Dermis microvascular lymphatic vessel endothelial cell (primary cell): ENCODE results near the gene TCEANC2. TPM values are rescaled to one million over a fixed set of nuclear protein-coding genes. Genes with fewer than 3 reads are reported as not detected.
A peak's percentile ranks its signal among the peaks of the same experiment; 100 is the strongest.
"Not testable (repeated sequence)": the region's sequence is repeated elsewhere in the genome, so short reads cannot be mapped to it uniquely, and the experiment has no call there.

ENCODE experiments used
- DNase-seq, 2 donors: peaks; one replicate each; pipeline versions ENCODE4 v3.0.0 to v3.0.0-alpha.2; 2010; ENCODE audit warnings: low read depth in 2 of 2
- total RNA-seq: library from RNA; depleted of rRNA; stranded (reverse); fragments of >200 nt; gene quantifications from 2 replicates; pipeline ENCODE4 v1.2.1, GENCODE V29; 2014

Gene TCEANC2
- total RNA-seq, 1 donor from 2014 or later = 2.1 TPM

DNA sequence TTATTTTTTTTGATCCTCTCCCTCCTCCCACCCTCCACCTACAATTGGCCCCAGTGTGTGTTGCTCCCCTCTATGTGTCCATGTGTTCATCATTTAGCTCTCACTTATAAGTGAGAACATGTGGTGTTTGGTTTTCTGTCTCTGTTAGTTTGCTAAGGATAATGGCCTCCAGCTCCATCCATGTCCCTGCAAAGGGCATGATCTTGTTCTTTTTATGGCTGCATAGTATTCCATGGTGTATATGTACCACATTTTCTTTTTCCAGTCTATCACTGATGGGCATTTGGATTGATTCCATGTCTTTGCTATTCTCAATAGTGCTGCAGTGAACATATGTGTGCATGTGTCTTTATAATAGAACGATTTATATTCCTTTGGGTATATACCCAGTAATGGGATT is 28.6 kb upstream of the TCEANC2 start:
- not testable (repeated sequence) for DNase-seq

DNA sequence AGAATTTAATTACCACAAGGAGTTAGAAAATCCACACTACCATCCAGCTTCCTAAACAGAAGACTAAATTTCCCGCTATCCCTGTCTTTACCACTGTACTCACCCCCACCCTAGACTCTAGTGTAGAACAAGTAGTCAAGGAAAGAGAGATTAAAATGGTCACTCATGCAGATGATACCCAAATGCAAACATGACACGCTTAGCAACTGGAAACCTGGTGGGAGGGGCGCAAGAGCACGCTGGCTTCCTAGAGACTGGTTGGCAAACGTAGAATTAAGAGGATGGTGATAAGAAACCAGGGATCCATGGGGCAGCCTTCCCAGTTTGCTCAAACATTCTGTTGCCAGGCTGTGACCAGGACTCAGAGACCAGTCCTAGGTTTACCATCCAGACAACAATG is 25.6 kb upstream of the TCEANC2 start:
- no peak for DNase-seq

DNA sequence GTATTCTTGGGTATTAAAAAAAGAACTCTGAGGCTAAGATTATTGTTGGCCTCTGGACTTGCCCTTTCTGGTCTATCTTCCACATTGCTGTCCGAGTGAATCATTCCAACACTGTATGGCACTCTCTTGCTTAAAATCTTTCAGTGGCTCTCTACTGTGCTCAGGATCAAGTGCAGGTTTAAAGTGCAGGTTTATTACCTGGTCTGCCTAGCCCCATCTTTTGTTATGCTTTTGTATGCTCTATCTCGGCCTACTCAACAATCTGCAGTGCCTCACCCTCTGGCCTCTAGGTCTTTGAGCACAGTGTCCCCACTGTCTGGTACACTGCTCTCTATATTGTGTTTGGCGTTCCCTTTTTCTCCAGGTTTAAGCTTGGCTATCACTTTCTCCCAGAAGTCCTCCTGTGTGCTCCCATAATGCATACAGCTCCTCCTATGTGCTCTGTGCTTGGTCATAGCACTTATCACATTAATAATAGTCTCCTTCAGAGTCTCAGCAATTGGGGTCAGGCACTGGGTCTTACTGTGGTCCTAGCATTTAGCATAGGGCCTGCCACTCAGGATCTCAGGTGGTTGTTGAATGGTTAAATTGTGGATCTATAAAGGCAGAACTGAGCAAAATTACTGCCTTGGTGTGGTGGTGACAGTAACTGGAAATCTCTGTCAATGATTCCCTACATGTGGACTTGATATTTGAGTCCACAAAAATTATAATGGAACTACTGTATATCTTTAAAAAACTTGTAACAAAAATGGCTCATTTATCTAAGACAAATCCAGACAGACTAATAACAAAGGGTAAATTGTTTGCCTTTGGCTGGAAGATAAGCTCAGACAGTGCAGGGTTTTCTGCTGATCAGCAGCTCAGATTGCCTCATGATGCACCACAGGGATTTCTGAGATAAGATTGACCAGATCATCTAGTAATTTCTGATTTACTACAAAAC is 24.8 kb upstream of the TCEANC2 start:
- DNase-seq = no peak

DNA sequence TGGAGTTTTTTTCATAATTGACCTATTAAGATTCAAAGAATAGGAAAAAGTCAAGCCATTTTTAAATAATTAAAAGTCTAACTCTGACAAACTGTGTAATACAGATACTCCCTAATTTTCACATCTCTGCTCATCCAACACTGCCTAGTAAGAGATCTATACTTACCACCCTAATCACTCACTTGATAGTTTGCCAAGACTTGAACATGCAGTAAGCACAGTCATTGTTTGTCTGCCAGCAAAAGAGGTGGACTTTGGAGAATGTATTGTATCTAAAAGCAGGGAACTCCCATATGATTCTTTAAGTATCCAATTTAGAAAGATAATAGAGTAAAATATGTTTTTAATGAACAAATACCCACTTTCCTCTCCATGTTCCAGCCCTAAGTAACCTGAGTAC is 15.9 kb upstream of the TCEANC2 start:
- peak in 1 of 2 donors; percentile 31 for DNase-seq

DNA sequence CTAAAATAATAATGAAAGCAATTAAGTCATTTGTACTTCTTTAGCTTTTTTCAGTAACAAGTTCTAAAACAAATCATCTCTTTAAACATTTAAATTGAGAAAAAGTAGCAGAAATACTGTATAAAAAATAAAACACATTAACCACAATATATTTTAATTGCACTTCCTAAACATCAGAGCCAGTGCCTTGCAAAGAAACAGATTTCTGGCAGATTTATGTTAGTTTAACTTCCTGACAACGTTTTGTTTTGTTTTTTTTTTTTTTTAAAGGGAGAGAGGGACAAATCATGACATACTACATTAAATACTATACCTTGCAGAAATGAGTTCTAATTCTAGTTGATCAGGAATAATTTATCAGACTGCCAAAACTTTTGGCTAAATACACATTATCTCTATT is 11.6 kb upstream of the TCEANC2 start:
- DNase-seq = no peak

DNA sequence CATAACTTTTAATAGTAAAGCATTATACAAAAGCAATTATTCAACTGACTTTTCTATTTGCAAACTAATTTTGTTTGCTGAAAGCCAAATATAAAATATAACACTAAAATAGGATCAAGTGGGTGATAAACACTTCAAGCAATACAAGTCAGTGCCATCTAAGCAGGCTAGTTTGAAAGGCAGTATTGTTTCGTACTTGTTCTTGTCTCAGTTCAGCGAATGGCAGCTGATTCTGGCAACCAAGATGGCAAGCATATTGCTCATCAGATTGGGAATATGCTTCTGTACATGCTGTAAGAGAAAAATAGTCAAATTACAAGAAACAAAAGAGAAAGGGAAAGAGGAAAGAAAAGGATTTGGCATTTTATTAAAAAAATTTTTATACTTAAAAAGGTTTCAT is 7.9 kb upstream of the TCEANC2 start:
- no peak for DNase-seq

DNA sequence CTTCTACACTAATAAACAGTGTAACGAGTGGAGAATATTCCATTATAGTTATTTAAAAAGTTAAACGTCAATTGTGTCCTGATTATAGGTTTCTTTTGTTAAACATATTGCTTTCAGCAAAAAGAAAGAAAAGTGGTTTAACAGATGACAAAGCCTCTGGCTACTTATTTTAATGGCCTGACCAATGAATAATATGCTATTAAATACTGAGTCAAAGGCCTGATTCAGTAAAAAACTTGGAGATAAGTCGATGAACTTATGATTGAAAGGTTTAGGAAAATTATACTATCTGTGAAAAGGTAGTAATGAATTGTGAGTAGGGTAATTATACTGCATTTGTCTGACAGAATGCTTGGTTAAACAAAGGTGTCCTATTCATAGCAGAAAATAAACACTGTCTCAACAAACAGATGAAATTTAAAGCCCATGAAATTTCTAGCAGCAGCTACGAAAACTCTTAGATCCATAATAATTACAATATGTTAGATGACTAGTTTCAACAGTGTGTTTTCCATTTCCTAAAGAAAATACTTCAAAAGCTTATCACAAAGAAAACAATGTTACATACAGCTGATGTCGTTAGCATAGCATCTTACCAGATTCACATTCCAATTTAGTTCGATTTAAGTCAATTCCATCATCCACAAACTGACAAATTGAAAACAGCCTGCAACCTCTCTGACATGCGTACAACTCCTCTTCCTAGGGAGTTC is 6.6 kb upstream of the TCEANC2 start:
- DNase-seq = peak in 1 of 2 donors; percentile 6

DNA sequence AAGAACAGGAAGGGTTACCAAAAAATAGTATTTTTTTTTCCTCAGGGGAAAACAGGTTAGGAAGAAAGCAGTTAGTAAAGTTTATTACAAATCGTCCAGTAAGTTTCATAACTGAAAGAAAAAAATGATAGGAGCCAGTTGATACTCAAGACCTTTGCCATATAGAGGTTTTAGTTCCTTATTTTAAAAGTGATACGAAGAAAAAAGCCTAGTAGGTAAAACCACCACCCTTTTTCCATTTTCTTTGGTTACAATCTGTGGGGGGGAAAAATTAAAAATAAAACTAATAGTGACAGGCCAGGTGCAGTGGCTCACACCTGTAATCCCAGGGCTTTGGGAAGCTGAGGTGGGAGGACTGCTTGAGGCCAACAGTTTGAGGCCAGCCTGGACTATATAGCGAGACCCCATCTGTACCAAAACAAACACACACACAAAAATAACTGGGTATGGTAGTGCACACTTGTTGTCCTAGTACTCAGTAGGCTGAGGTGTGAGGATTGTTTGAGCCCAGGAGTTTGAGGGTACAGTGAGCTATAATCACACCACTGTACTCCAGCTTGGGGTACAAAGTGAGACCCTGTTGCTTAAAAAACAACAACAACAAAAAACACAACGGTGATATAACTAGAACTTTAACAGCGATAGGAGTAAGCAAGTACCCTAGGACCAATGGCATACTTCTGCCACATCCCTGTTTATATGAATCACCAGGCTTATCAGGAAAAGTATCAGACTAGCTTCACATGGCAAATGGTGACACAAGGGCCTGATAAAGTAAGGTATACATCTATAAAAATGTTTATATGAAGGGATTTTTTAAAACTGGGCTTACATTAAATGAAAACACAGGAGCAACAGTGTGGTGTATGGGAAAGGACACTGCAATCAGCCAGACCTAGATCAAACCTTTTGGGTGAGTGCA is 5.8 kb upstream of the TCEANC2 start:
- peak in 1 of 2 donors; percentile 22 for DNase-seq

DNA sequence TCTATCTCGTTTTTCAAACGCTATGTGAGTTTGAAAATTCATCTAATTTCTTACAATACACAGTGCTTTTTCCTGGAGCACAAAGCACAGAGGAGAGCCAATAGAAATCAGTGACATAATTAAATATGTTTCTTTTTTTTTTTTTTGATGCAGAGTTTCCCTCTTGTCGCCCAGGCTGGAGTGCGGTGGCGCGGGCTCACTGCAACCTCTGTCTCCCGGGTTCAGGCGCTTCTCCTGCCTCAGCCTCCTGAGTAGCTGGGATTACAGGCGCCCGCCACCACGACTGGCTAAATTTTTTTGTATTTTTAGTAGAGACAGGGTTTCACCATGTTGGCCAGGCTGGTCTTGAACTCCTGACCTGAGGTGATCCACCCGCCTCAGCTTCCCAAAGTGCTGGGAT is 3.0 kb upstream of the TCEANC2 start:
- DNase-seq = not testable (repeated sequence)

DNA sequence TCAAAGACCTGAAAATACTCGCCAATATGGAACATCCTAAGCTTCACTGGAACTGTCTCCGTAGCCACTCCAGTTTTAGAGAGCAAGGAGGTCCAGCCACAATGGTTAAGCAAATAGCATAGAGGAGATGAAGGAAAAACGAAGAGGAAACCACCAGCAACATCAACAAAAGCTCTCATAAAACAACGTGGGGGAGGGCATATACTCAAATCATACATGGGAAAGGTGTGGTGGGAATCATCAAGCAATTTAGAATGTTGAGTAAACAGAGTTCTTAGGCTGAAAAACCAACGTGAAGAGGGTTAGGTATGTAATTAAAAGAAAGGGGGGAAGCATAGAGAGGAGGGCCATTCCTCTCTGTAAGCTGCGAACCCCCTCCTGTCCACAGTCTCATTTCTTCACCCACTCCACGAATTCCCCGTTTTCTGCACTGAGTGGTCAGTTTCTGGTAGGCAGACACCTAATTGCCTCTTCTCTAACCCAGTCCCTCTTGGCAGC is 1.4 kb upstream of the TCEANC2 start:
- peak in 1 of 2 donors; percentile 27 for DNase-seq

DNA sequence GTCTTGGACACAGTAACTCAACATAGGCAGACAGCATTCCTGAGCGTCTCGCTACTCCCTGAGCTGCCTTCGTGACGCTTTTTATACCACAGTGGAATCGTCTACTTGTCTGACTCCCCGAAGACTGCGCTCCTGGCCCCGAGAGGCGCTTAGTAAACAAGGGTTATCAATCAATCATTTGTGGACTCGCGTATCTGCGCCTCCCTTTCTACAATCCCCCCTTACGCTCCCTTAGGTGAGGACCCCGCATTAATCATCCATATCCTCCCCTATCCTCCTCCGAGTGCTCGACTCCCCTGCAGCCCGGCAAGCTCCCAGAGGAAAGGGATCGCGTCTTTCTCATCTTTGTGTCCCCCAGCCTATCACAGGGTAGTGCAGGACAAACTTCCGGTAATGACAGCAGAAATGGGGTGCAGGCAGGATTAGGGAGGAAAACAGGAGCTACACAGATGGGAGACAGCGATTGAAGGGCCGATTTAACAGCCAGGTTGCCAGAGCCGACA is 926 bp upstream of the TCEANC2 start:
- peak in 1 of 2 donors; percentile 56 for DNase-seq

DNA sequence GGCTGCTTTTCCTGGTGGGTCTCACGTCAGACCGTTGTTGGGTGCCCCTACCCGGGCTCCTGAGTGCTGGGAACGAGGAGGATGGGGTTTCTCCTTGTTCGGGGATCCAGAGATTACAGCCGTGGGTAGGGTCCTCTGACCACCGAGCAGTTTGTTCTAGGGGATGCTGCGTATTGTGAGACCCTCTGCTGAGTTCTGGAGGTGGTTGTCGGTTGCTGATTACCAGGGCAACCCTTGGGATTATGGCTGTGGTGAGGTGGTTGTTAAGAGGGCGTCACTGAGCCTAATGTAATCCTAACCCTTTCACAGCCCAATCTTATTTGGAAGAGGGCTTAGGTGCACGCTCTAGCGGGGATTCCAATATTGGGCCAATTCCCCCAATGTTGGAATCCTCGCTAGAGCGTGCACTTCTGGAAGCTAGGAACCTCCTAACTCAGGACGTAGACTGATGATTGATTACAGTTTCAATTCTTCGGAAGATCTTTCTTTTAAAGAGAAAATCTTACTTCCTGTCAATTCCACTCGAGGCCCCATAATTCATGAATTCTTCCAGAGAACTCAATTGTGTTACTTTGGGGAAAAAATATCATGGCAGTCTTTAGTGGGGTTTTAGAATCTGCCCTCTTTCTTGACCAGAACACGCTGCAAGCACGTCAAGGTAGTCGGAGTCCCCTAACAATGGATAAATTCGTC is 483 bp downstream of the TCEANC2 start:
- DNase-seq = peak in 1 of 2 donors; percentile 29

DNA sequence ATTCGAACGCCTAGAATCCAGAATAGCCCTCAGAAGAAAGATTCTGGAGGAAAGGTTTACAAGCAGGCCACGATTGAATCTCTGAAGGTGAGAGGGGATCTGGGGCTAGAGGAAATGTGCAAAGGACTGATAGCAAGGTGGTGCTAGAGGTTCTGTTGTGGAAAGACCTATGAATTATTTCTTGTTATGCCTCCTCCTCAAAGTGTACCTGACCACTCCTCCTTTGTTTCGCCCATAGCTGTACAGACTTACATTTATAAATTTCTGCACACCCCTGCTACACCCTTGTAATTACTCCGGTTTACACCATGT is 986 bp downstream of the TCEANC2 start:
- DNase-seq = peak in 1 of 2 donors; percentile 10

DNA sequence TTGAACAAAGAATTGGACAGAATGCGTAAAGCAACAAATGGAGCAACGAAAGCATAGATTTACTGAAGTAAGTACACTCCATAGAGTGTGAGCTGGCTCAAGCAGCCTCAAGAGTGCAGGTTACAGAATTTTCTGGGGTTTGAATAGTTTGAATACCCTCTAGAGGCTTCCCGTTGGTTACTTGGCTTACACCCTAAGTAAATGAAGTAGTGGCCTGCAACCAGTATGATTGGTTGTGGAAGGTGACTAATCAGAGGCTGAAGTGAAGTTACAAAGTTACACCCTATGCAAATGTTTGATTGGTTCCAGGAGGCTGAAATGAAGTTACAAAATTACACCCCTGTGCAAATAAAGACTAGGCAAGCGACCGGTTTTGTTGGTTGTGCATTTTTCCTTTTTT is 10.9 kb downstream of the TCEANC2 start:
- no peak for DNase-seq

DNA sequence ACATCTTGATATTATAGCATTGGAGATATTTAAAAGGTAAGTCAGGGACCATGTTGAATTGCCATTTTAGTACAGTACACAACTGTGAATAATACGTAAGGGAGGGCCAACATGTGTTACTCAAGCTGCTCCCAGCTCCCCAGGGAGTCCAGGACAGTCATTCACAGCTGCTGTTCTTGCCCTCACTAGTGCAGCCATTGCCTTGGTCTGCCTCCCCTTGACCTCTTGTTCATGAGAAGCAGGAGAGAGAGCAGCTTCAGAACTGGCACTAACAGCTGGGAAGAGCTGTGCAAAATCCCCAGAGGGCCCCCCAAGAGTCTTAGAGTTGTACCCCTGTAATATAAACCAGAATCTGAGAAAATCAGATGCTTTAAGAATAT is 16.4 kb downstream of the TCEANC2 start:
- DNase-seq = no peak

DNA sequence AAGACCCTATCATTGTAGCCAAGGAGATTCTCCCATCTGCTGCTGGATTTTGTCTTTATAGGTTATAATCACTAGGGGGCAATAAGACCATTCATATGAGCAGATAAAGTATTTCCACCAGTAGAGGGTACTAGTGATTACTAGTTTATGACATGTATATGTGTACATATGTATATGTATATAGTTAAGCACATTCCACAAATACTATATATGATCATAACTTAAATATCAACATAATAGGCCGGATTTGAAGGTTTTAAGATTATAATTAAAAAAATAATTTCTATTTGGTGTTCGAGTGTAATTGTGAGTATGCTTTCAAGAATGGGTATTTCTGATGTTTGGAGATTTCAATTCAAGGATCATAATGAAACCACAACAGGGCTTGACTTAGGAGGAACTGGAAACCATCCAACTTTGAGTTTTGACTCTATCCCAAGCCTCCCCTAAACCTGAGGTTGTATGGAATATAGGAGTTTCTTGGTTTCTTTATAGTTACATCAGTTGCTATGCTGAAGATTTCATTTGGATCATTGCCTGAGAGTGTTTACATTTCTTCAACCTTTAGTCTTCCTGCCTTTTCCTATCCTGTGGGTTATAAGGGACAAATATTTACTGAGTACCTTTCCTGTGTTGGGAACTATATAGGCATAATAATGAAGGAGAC is 16.9 kb downstream of the TCEANC2 start:
- DNase-seq = peak; percentile 44 to 62

DNA sequence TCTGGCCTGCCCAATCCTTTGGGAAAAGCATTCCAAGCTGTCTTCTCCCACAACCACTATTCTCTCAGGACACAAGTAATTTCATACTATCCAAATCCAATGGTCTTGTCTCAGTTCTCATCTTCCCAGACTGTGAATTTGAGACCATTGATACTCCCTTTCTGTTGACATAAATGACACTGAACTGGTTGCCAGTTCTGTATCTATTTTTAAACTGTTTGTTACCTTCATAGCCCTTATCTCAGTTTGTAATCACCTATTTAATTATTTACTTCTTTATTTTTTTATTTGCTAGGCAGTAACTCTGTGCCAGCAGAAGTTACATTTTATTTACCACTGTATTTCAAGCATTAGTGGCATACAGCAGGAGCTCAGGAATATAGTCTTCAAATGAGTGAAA is 24.0 kb downstream of the TCEANC2 start:
- DNase-seq = no peak

DNA sequence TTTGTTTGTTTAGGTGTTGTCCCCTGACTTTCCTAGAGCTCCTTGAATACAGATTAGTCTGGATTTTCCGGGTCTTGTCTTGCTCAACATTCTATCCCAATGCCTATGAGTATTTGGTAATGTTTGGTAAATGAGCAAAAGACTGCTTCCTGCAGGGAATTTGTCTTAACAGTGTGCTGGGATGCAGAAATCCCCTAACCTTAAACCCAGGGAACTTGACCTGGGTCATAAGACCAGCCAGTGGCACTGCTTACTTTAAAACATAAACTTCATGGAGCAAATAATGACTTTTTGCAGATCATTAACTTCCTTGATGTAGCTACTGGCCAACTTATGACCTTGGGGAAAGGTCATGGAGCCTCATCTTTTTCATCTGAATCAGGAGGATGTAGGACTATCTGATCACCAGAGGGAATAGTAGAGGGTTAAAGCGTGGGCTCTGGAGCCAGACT is 27.2 kb downstream of the TCEANC2 start:
- no peak for DNase-seq

DNA sequence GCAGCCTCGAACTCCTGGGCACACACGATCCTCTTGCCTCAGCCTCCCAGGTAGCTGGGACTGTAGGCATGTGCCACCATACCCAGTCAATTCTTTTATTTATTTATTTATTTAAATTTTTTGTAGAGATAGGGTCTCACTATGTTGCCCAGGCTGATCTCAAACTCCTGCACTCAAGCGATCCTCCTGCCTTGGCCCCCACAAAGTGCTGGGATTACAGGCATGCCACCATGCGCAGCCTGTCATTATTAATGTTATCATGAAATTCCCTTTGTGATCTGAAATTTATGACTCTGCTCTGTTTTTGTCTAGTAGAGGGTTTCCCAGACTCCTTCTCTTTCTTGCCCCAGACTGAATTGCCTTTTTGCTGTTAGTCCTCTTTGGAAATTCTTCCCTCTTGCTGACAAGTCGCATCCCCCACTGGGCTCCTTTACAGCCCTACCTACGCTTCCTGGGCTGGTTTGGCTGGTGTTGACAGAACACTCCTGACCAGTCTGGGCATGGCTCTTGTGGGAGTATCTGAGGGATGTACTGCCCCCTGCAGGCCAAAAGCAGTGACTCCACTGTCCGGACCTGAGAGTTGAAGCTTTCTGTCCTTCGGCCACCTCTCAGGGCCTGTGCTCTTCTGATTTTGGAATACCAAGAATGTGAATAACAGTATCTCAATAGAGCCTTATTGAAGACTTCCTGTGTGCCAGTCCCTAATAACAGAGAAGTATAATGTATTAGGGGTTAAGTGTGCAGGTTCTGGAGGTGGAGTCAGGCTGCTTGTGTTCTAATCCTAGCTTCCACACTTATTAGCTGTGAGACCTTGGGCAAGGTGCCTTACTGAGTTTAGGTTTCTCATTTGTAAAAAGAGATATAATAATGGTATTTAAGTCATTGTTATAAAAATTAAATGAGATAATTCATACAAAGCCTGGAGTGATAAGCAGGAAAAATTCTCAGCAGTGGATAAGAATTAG is 28.2 kb downstream of the TCEANC2 start:
- DNase-seq = peak; percentile 55 to 77
